Activated CD4-positive, alpha-beta T cell treated with anti-CD3 and anti-CD28 coated beads for 36 hours (primary cell): Measurements from ENCODE around the gene RAPGEF4. TPM values are rescaled to one million over a fixed set of nuclear protein-coding genes. Genes with fewer than 3 reads are reported as not detected.

Experiments
- ATAC-seq: fragments of 200-7000 bp; cut with Tn5 transposase; one replicate; pipeline ENCODE4 v1.10.0; 2021; ENCODE audit warnings: mild to moderate bottlenecking, moderate library complexity
- CTCF ChIA-PET: fragments of 350-600 bp; sonication (Branson Sonifier 250); formaldehyde crosslinking; loops from one replicate; lab custom pipeline; 2021; ENCODE audit warnings: antibody characterized with exemption; lab: Charles Lee
- POLR2A ChIA-PET: fragments of 350-600 bp; sonication (Branson Sonifier 250); formaldehyde crosslinking; loops from one replicate; lab custom pipeline; 2021; ENCODE audit warnings: antibody characterized with exemption, inconsistent platforms; lab: Charles Lee
- DNase-seq: peaks from one replicate; pipeline ENCODE4 v3.0.0-alpha.2; 2020
- H3K27ac Mint-ChIP-seq: one replicate; pipeline ENCODE4 v1.8.0; 2021; ENCODE audit warnings: mixed read lengths
- H3K27me3 Mint-ChIP-seq: one replicate; pipeline ENCODE4 v1.8.0; 2021; ENCODE audit warnings: mixed read lengths
- H3K36me3 Mint-ChIP-seq: one replicate; pipeline ENCODE4 v1.8.0; 2021; ENCODE audit warnings: low read depth, mixed read lengths
- H3K4me1 Mint-ChIP-seq: one replicate; pipeline ENCODE4 v1.8.0; 2021; ENCODE audit warnings: mixed read lengths
- H3K4me3 Mint-ChIP-seq: one replicate; pipeline ENCODE4 v1.8.0; 2021; ENCODE audit warnings: mild to moderate bottlenecking, moderate library complexity, mixed read lengths
- H3K9me3 Mint-ChIP-seq: one replicate; pipeline ENCODE4 v1.8.0; 2021; ENCODE audit warnings: low read depth, mixed read lengths
- intact Hi-C, 2 experiments: fragments of 100-400 bp; cut with DNase I in 1 of 2; cut with micrococcal nuclease in 1 of 2; formaldehyde crosslinking; loops; one replicate each; pipeline versions ENCODE4 v1.14.2 to v1.15.1; 2022 to 2024; cut with DNase I, micrococcal nuclease
- total RNA-seq, 2 experiments: library from RNA; stranded (reverse); gene quantifications; one replicate each; pipeline ENCODE4 v1.2.3, GENCODE V29; 2021

The RAPGEF4 gene
- total RNA-seq, 2 experiments from 2014 or later, result 0.28 to 0.50 TPM

- Mint-ChIP-seq H3K27ac (no peak overlapping the region), H3K4me3 (no peak overlapping the region), H3K36me3 (no peaks in the 10 kb centered on the region), H3K27me3 (no peaks in the 10 kb centered on the region), H3K9me3 (no peaks in the 10 kb centered on the region), H3K4me1 (no peaks in the 10 kb centered on the region)
- ChIA-PET CTCF (interaction anchor here (0.8 kb wide), 1 partner anchor 143 kb away, joined by 3 read pairs; no protein-coding TSS in a partner anchor), POLR2A (no interaction called here)
- ATAC-seq (no peak), DNase-seq (no peak)
- intact Hi-C loops, result no loop called here
These were observed 90.9 kb downstream of the RAPGEF4 start for GRCh38 chr2:172826522-172826921.

GRCh38 chr2:172829229-172829628, 93.6 kb downstream of the RAPGEF4 start:
- Mint-ChIP-seq H3K36me3 (no peaks in the 10 kb centered on the region), H3K4me1 (no peaks in the 10 kb centered on the region), H3K9me3 (no peaks in the 10 kb centered on the region), H3K27me3 (peaks cover 5% of the 10 kb centered on the region), H3K4me3 (no peak overlapping the region), H3K27ac (no peak overlapping the region)
- DNase-seq (no peak), ATAC-seq (no peak)
- intact Hi-C loops, result no loop called here
- POLR2A ChIA-PET, result no interaction called here
- CTCF ChIA-PET, result interaction anchor here (1.0 to 1.7 kb wide), 3 partner anchors 11 to 103 kb away, joined by 3 to 6 read pairs (median 5); no protein-coding TSS in a partner anchor

- intact Hi-C loops, result no loop called here
- no peaks in the 10 kb centered on the region for H3K9me3 Mint-ChIP-seq
- ChIA-PET CTCF (no interaction called here), POLR2A (no interaction called here)
- no peak for ATAC-seq
- H3K4me3 Mint-ChIP-seq, result no peak overlapping the region
- peaks cover 5% of the 10 kb centered on the region for H3K27me3 Mint-ChIP-seq
- no peak overlapping the region for H3K27ac Mint-ChIP-seq
- H3K4me1 Mint-ChIP-seq, result no peaks in the 10 kb centered on the region
- DNase-seq, result no peak
- no peaks in the 10 kb centered on the region for H3K36me3 Mint-ChIP-seq
These were observed 94.8 kb downstream of the RAPGEF4 start for GRCh38 chr2:172830482-172830881.

- H3K4me1 Mint-ChIP-seq, result peaks cover 5% of the 10 kb centered on the region
- peaks cover 12% of the 10 kb centered on the region for H3K27me3 Mint-ChIP-seq
- ChIA-PET CTCF (no interaction called here), POLR2A (no interaction called here)
- no peak overlapping the region for H3K27ac Mint-ChIP-seq
- ATAC-seq (no peak), DNase-seq (no peak)
- intact Hi-C loops, result no loop called here
- no peaks in the 10 kb centered on the region for H3K9me3 Mint-ChIP-seq
- no peak overlapping the region for H3K4me3 Mint-ChIP-seq
- H3K36me3 Mint-ChIP-seq, result no peaks in the 10 kb centered on the region
These were observed 98.3 kb downstream of the RAPGEF4 start for GRCh38 chr2:172833898-172834297.

GRCh38 chr2:172834881-172835280, 99.2 kb downstream of the RAPGEF4 start:
- DNase-seq, result no peak
- ChIA-PET POLR2A (no interaction called here), CTCF (no interaction called here)

GRCh38 chr2:172836347-172836821, 100.7 kb downstream of the RAPGEF4 start:
- peak; percentile 57 for ATAC-seq
- no peak overlapping the region for H3K27ac Mint-ChIP-seq
- intact Hi-C loops, result no loop called here

More at GRCh38 chr2:172834881-172835280, 99.2 kb downstream of the RAPGEF4 start:
- Mint-ChIP-seq H3K27ac (no peak overlapping the region), H3K9me3 (no peaks in the 10 kb centered on the region), H3K27me3 (peaks cover 12% of the 10 kb centered on the region), H3K36me3 (no peaks in the 10 kb centered on the region), H3K4me3 (no peak overlapping the region), H3K4me1 (peaks cover 5% of the 10 kb centered on the region)
- intact Hi-C loops, result no loop called here
- no peak for ATAC-seq

GRCh38 chr2:172836827-172837226, 101.2 kb downstream of the RAPGEF4 start:
- POLR2A ChIA-PET, result interaction anchor here (0.5 kb wide), 1 partner anchor 262 kb away, joined by 3 read pairs; no protein-coding TSS in a partner anchor
- ATAC-seq (peak; percentile 30), DNase-seq (no peak)
- H3K27me3 Mint-ChIP-seq, result peaks cover 12% of the 10 kb centered on the region
- no peaks in the 10 kb centered on the region for H3K36me3 Mint-ChIP-seq
- no peak overlapping the region for H3K27ac Mint-ChIP-seq
- H3K9me3 Mint-ChIP-seq, result no peaks in the 10 kb centered on the region
- intact Hi-C loops, result no loop called here
- no peak overlapping the region for H3K4me3 Mint-ChIP-seq
- CTCF ChIA-PET, result no interaction called here
- H3K4me1 Mint-ChIP-seq, result peaks cover 5% of the 10 kb centered on the region

More at GRCh38 chr2:172836347-172836821, 100.7 kb downstream of the RAPGEF4 start:
- ChIA-PET POLR2A (no interaction called here), CTCF (no interaction called here)
- Mint-ChIP-seq H3K9me3 (no peaks in the 10 kb centered on the region), H3K36me3 (no peaks in the 10 kb centered on the region), H3K4me1 (peaks cover 5% of the 10 kb centered on the region), H3K27me3 (peaks cover 12% of the 10 kb centered on the region), H3K4me3 (no peak overlapping the region)
- DNase-seq, result no peak

GRCh38 chr2:172839446-172839845, 103.8 kb downstream of the RAPGEF4 start:
- intact Hi-C loops, result no loop called here
- Mint-ChIP-seq H3K36me3 (no peaks in the 10 kb centered on the region), H3K27me3 (peaks cover 7% of the 10 kb centered on the region), H3K4me1 (peaks cover 5% of the 10 kb centered on the region), H3K4me3 (no peak overlapping the region), H3K27ac (no peak overlapping the region), H3K9me3 (no peaks in the 10 kb centered on the region)
- ATAC-seq (no peak), DNase-seq (no peak)
- CTCF ChIA-PET, result interaction anchor here (1.0 kb wide), 1 partner anchor 11 kb away, joined by 5 read pairs; no protein-coding TSS in a partner anchor
- POLR2A ChIA-PET, result no interaction called here

- no peaks in the 10 kb centered on the region for H3K27me3 Mint-ChIP-seq
- no peaks in the 10 kb centered on the region for H3K4me1 Mint-ChIP-seq
- ChIA-PET CTCF (interaction anchor here (0.8 kb wide), 1 partner anchor 89 kb away, joined by 4 read pairs; no protein-coding TSS in a partner anchor), POLR2A (no interaction called here)
- no peak overlapping the region for H3K27ac Mint-ChIP-seq
- no peak overlapping the region for H3K4me3 Mint-ChIP-seq
- H3K9me3 Mint-ChIP-seq, result no peaks in the 10 kb centered on the region
- intact Hi-C loops, result no loop called here
- DNase-seq, result no peak
- no peaks in the 10 kb centered on the region for H3K36me3 Mint-ChIP-seq
- no peak for ATAC-seq
These were observed 107.0 kb downstream of the RAPGEF4 start for GRCh38 chr2:172842511-172843265.

- Mint-ChIP-seq H3K27ac (no peak overlapping the region), H3K9me3 (no peaks in the 10 kb centered on the region), H3K4me1 (no peaks in the 10 kb centered on the region), H3K36me3 (no peaks in the 10 kb centered on the region), H3K4me3 (no peak overlapping the region), H3K27me3 (no peaks in the 10 kb centered on the region)
- ATAC-seq (no peak), DNase-seq (no peak)
- ChIA-PET CTCF (no interaction called here), POLR2A (no interaction called here)
- intact Hi-C loops, result no loop called here
These were observed 107.6 kb downstream of the RAPGEF4 start for GRCh38 chr2:172843266-172843582.

GRCh38 chr2:172843902-172844715, 108.5 kb downstream of the RAPGEF4 start:
- H3K9me3 Mint-ChIP-seq, result no peaks in the 10 kb centered on the region
- no peaks in the 10 kb centered on the region for H3K36me3 Mint-ChIP-seq
- no peak for ATAC-seq
- intact Hi-C loops, result no loop called here
- no peak overlapping the region for H3K27ac Mint-ChIP-seq
- no peak for DNase-seq
- ChIA-PET POLR2A (no interaction called here), CTCF (no interaction called here)
- H3K4me1 Mint-ChIP-seq, result no peaks in the 10 kb centered on the region
- H3K4me3 Mint-ChIP-seq, result no peak overlapping the region
- H3K27me3 Mint-ChIP-seq, result no peaks in the 10 kb centered on the region
